NCI-H2196 (cell line): Measurements from ENCODE around the gene SYVN1.
A peak's percentile ranks its signal among the peaks of the same experiment; 100 is the strongest.
"Not testable (repeated sequence)": the region's sequence is repeated elsewhere in the genome, so short reads cannot be mapped to it uniquely, and the experiment has no call there.

Source experiments
- DNase-seq: peaks from one replicate; lab custom pipeline; 2025; ENCODE audit not compliant: unreplicated experiment; lab: John Stamatoyannopoulos, UW

SYVN1 gene

DNA sequence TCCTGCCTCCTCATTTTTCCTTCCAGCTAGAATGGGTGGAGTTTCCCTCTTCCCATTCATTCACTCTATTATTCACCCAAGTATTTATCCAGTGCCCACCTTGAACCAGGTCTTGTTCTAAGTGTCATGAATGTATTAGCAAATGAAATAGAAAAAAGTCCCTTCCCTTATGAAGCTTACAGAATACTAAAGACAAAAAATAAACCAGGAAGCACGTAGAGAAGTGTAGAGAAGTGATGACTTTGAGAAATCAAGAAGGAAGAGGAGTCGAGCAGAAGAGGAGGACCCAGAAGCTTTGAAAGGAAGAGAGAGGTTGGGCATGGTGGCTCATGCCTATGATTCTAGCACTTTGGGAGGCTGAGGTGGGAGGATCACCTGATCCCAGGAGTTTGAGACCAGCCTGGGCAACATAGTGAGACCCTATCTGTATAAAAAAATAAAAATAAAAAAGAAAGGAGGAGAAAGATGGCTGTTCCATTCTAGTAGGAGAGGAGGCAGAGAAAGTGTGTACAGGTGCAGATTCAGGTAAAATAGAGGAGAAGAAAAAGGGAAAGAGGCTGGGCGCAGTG is 17.1 kb upstream of the SYVN1 start:
- DNase-seq = no peak

DNA sequence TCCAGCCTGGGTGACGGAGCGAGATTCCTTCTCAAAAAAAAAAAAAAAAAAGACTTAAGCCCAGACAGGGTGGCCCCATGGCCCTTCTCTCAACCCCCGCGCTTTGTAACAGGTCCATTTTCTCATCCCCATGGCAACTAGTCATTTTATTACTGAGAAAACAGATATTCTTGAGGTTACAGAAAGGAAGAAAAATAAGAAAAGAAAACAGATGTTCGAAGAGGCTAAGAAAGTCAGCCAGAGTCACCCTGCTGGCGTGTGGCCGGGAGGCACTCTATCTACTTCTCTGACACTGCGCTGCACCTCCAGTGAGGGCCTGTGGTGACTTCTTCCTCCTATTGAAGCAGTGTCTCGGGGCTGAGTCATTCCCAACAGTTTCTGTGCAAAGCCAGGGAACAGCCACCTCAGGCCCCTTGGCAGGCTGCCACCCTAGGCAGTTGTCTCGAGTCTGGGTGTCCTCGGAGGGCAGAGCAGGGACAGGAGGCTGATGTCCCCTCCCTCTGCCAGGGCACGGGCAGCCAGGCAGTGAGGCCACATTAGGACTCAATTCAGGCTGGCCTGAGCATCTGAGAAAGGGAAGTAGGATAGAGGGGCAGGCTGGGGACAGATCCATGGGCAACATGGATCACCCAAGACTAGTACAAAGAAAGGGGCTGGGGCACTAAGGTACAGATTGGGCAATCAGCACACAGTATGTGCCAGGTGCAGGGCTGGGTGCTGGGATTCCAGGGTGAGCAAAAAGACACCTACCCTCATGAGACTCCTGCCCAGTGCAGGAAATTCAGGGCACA is 16.4 kb upstream of the SYVN1 start:
- peak; percentile 94 for DNase-seq

DNA sequence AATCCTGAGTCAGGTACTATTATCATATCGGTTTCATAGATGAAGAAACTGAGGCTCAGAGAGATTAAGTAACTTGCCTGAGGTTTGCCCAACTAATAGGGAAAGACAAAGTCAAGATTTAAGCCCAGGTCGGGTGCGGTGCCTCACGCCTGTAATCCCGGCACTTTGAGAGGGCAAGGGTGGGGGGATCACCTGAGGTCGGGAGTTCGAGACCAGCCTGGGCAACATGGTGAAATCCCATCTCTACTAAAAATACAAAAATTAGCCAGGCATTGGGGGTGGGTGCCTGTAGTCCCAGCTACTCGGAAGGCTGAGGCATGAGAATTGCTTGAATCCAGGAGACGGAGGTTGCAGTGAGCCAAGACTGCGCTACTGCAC is 15.8 kb upstream of the SYVN1 start:
- not testable (repeated sequence) for DNase-seq

DNA sequence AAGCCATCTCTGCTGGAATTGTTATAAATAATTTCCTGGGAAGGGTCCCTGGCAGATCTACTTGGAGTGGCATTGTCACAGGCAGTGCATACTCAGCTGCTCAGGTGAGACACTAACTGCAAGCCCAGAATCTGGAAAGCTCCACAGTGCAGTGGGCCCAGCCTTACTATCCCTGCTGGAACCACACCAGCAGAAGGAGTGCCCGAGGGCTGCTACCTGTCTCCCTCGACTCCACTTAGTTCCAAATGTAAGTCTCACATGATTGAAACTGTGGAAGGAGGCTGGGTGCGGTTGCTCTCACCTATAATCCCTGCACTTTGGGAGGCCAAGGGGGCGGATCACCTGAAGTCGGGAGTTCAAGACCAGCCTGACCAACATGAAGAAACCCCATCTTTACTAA is 14.3 kb upstream of the SYVN1 start:
- DNase-seq = no peak

DNA sequence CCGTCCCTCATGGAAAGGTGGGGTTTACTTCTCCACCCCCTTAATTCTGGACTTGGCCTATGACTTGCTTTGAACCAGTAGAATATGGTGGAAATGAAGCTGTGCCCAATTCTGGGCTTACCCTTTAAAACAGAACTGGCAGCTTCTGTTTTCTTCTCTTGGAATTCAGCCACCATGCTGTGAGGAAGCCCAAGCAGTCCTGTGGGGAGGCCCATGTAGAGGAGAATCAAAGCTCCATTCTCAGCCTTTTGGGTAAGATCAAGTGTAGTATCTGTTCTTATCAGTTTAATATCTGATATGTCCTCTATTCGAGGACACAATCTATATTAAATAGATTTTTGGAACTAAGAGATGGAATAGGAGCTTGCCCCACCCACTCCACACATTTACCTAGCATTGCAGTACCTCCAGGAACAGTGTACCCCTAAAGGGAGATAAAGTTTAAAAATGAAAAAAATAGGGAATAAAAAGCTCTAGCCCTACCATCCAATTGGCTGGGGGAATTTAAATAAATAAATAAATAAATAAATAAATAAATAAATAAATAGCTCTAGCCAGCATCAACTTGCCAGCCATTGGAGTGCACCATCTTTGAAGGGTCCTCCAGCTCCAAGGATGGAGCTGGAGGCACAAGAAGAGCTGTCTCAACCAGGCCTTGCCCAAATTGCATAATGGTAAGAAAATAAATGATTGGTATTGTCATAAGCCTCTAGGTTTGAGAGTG is 13.2 kb upstream of the SYVN1 start:
- no peak for DNase-seq

DNA sequence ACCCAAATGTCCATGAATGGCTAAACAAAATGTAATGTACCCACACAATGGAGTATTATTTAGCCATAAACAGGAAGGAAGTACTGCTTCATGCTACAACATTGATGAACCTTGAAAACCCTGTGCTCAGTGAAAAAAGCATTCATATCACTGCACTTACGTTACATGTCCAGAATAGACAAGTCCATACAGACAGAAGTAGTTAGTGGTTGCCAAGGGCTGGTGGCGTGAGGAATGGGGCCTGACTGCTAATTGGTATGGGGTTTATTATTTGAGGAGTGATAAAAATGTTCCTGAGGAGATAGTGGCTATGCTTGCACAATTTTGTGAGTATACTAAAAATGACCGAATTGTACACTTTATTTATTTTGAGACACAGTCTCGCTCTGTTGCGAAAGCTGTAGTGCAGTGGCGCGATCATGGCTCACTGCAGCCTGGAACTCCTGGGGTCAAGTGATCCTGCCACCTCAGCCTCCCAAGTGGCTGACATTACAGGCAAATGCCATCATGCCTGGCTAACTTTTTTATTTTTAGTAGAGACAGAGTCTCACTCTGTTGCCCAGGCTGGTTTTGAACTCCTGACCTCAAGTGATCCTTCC is 7.7 kb upstream of the SYVN1 start:
- DNase-seq = no peak

DNA sequence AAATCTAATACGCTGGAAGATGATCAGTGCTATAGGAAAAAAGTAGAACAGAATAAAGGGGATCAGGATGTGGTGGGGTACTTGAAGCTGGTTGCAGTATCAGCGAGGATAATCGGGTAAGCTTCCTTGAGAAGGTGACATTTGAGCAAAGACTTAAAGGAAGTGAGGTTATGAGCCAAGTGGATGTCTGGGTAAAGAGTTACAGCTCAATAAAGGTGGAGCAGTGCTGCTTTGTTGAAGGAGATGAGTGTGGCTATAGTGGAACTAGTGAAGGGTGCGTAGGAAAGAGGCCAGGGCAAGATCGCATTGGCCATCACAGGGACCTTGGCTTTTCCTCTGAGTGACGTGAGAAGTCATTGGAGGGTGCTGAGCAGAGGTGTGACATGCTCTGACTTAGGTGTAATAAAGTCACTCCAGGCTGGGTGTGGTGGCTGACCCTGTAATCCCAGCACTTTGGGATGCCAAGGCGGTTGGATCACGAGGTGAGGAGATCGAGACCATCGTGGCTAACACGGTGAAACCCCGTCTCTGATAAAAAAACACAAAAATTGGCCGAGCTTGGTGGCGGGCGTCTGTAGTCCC is 2.3 kb upstream of the SYVN1 start:
- DNase-seq = no peak

DNA sequence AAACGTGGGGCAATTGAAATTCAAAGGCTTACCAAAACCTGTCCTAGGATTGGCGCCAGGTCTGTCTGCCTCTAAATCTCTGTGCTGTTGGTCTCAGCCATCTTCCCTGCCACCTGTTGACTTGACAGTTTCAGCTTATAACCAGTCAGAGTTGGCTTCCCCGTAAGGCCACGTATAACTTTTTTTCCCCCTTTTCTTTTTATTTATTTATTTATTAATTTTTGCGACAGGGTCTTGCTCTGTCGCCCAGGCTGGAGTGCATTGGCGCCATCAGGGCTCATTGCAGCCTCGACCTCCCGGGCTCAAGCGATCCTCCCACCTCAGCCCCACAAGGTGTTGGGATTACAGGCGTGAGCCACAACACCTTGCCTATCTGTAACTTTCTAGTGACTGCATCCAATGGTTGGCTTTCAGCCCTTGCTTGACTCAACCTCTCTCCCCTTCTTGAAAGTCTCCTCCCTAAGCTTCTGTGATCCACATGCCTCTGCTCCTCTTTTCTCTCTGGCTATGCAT is 1.4 kb upstream of the SYVN1 start:
- no peak for DNase-seq

DNA sequence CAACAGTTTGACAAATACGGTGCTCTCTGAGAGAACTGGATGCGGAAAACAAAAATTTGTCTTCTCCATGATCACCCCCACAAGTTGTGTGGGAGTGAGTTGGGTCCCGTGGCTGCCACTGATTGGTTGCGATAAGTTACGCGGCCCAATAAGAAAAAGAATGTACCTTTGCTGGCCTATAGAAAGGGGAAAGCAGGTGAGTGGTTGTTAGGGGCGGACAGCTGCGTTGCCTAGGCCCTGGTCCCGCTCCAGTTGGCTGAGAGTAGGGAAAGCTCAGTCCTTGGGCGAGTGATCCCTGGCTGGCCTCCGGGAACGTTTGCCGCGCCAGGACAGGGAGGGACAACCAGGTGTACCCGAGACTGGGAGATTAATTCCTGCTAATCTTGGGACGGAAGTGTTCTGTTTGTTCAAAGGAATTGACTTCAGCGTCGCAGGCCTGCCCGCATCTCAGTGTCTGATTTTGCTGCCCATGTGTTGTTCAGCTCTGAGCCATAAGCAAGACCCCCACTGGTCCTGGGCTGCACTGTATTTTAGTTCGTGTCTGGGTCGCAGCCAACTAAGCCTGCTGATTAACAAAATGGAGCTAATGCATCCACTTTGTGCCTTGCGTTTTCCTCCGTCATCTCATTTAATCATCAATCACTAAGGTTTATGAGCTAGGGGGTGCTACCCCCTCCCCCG is 773 bp upstream of the SYVN1 start:
- peak; percentile 97 for DNase-seq

DNA sequence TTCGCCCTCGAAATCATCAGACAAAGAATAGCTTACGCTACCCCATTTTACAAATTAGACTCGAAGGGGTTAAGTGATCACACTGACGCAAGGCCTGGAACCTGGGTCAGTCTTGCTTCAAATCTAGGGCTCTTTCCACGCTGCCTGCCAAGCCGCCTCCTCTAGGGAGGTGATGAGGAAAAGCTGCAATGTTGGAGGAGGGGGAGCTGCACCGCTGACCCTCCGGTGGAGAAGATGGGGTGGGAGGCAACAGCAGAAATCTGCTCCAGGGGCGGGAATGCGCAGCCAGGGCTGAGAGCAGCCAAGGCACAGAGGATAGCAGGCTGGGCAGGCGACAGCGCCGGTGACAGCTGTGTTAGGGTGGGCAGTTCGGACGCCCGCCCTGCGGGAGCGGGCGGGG is 595 bp downstream of the SYVN1 start:
- DNase-seq = no peak

DNA sequence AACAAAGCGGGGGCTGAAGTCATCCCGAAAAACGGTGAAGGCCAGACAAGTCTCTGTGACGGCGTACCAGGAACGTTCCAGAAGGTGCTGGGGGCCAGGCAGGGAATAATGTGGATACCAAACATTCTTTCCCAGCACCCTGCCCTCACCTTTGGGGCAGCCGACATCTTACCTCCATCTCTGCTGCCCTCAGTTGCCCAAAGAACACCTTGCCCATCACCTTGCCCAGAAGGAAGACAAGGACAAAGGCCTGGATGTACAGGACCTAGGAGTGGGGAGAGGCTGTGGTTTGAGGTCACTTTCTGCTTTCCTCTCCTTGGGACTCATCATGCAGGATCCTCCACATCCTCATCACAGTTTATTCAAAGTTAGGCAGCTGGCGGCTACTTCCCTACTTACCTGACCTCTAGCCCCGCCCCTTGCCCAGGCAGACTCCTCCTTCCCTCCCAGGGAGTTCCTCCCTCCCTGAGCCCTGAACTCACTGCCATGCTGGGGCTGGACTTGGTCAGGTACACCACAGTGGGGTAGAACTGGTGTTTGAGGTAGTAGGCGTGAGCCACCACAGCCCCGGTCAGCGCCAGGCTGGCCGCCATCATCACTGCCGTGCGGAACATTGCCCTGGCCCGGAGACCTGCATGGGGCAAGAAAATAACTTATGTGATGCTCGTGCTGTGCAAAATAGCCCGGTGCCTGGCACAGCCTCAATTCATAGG is 1.2 kb downstream of the SYVN1 start:
- peak; percentile 74 for DNase-seq

DNA sequence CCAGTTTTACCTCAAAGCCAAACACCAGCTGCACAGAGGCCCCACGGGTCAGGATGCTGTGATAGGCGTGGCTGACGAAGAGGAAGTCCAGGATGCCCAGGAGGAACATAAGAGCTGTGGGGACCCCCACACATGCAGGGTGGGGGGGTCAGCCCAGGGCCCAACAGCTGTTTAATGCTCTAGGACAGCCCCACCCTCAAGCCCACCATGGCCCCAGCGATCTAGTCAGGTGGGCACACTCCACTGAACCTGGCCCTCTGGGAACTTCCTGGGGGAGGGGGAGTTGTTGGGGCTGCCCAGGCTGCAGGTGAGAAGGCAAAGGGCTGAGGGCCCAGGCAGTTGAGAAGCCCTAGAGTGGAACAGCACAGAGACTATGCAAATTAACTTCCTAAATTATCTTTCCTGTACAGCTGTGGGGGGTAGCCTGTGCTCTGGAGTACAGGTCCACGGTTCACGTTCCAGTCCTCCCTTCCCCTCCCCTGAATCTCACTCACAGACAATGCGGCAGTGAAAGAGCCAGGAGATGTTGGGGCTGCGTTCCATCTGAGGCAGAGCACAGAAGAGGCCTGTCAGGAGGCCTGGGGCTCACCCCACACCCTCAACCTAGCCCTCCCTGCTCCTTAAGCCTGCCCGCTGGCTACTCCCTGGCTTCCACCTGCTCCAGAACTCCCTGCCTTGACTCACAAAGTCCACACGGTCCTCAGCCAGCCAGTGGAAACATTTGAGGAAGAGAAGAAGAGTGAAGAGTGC is 1.9 kb downstream of the SYVN1 start:
- no peak for DNase-seq

DNA sequence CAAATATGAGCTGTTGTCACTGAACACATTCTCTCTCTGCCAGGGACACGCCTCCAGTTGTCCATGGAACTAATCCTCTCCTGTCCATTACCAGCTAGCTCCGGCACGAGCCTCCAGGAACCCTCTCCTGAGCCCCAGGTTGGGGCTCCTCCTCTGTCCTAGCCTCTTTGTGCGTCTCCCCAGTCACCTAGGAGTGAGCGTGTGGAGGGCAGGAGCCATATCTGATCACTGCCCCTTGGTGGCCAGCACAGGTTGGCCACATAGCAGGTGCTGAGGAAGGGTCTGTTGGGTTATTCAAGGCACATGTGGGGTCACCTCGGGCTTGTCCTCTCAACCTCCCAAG is 2.5 kb downstream of the SYVN1 start:
- DNase-seq = no peak

DNA sequence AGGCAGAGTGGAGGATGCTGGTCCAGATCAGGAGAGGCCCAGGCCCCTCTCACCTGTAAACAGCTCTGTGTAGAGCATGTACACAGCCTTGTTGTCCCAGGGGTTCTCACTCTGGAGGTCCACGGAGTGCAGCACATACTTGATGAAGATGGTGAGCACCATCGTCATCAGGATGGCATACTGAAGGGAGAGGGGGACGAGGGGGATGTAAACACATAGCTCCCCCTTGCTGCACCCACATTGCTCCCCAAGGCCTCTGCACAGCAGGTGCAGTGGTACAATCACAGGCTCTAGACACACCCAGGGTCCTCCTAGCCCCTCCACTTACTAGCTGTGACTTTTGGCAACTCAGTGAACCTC is 2.9 kb downstream of the SYVN1 start:
- no peak for DNase-seq

DNA sequence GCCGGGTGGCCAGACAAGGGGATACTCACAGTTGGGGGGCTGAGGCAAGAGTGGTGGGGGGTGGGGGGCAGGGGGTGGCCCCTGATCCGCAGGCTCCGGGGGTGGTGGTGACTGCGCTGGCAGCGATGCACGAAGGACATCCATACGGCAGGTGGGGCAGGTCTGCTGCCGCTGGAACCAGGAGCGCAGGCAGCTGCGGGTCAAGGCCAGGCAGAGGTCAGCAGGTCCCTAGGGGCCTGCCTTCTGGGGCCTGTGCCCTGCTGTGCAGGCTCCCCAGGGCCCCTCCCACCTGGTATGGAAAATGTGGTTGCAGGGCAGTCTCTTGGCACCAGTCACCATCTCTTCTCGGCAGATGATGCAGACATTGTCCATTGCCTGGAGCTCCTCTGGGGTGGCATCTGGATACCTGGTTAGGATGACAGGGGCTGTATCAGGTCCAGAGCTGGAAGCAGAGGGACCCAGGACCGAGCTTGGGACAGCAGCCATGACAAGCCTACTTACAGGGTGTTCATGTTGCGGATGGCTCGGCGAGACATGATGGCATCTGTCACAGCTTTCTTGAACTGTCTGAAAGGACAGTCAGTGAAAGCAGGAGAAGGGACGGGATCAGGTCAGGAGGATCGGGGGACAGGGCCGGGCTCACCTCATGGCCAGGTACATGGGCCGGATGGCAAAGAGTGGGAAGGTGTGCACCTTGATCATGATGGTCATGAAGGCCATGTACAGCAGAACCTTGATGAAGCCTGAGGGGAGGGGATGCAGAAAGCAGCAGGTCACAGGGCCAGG is 3.5 kb downstream of the SYVN1 start:
- no peak for DNase-seq

DNA sequence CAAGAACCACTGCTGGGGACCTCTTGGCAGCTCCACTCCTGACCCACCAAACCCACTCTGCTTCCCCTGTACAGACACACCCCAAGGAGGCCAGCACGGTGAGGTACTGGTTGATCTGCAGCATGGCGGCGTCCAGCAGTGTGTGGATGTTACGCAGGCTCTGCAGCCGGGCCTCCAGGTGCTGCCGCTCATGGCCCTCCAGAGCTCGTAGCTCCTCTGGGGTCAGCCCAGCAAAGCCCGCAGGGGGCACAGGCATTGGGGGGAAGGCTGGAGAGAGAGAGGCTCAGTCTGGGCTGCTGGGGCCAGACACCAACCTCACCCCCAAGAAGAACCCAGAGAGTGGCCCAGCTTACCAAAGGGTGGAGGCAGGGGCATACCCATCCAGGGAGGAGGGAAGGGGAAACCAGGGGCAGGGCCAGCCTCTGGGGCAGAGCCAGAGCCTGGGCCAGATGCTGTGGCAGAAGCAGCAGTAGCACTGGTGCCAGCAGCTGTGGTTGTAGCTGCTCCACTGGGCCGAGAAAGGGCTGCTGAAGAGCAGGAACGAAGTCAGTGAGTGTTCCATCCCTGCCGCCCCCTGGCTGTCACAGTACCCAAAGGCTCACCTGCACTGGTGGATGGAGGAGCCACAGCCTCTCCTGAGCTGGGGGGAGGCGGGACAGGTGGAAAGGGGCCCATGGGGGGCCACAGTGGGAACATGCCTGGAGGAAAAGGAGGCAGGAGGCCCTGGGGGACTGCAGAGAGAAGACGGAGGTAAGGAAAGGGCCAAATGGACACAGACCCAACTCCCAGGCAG is 4.5 kb downstream of the SYVN1 start:
- DNase-seq = no peak

DNA sequence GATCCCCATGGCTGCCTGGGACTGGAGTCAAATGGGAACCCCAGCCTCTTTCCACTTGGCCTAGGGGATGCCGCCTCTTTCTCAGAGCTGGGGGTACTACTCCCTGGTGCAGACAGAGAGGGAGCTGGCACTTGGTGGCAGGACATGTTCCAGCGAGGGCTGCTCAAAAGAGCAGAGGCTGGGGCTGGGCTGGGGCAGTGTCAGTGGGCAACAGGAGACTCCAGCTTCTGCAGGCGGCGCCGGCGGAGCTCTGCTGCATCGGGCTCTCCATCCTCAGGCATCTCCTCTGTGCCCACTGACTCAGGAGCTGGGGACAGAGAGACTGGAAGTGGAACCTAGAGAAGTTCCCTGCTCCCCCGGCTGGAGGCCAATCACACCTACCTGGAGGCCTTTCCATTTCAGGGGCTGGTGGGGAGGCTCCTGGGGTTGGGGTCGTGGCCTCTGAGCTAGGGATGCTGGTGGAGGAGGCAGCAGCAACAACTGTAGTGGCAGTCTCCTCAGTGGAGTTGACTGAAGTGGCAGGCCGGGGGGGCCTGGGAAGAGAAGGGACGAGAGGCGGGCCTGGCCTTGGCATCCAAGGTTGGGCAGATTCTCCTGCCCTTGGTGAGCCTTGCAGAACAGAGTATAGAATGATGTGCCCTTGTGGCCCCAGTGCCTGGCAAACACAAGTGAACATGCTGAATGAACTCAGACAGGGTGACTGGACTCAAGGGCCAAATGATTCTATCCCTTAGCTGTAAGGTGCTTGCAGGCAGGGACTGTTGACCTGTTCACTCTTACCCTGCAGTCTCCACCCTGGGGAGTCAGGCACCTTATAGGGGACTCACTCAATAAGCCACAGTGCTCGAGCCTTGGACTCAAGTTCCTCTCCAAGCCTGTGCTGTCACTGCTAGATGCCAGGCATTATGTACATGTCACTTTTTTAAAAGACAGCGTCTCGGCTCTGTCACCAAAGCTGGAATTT is 5.9 kb downstream of the SYVN1 start:
- no peak for DNase-seq
